Left lung (tissue), 10 donors: ENCODE data around the gene HBQ1. TPM values are rescaled to one million over a fixed set of nuclear protein-coding genes. Genes with fewer than 3 reads are reported as not detected.
"Not testable (repeated sequence)": the region's sequence is repeated elsewhere in the genome, so short reads cannot be mapped to it uniquely, and the experiment has no call there.

Experiments
- ATAC-seq: fragments of 200-7000 bp; cut with Tn5 transposase; one replicate; pipeline ENCODE4 v1.9.1; 2020; ENCODE audit warnings: moderate library complexity
- DNase-seq, 4 donors: peaks; one replicate each; pipeline ENCODE4 v3.0.0-alpha.2; 2013 to 2020
- H3K27ac ChIP-seq, 2 donors: fragments of 200-600 bp; sonication (generic) in 1 of 2; one replicate each; pipeline versions ENCODE4 v1.5.0 to v1.8.0; 2020 to 2021
- H3K27me3 ChIP-seq, 2 donors: fragments of 200-600 bp; sonication (generic) in 1 of 2; one replicate each; pipeline versions ENCODE4 v1.5.0 to v1.8.0; 2020 to 2021
- H3K36me3 ChIP-seq, 2 donors: fragments of 200-600 bp; sonication (generic) in 1 of 2; one replicate each; pipeline versions ENCODE4 v1.5.0 to v1.8.0; 2020 to 2021
- H3K4me1 ChIP-seq, 2 donors: fragments of 200-600 bp; one replicate each; pipeline ENCODE4 v1.8.0; 2021
- H3K4me3 ChIP-seq, 2 donors: fragments of 200-600 bp; sonication (generic) in 1 of 2; one replicate each; pipeline versions ENCODE4 v1.5.0 to v1.8.0; 2020 to 2021; ENCODE audit warnings: mild to moderate bottlenecking in 1 of 2
- H3K9me3 ChIP-seq, 2 donors: fragments of 200-600 bp; sonication (generic) in 1 of 2; one replicate each; pipeline versions ENCODE4 v1.5.0 to v1.8.0; 2020 to 2021
- intact Hi-C, 2 donors: fragments of 100-400 bp; cut with DNase I; formaldehyde crosslinking; loops; one replicate each; pipeline versions ENCODE4 v1.11.2 to v1.14.2; 2022
- polyA plus RNA-seq, 6 donors: library from polyadenylated mRNA; unstranded; fragments of 120-200 nt; gene quantifications; one replicate each; pipeline ENCODE4 v1.2.1, GENCODE V29; 2013; ENCODE audit not compliant: insufficient read length in 6 of 6
- total RNA-seq, 2 donors: library from RNA; stranded (reverse); fragmentation: NEBNext Ultra II Directional; extraction: Animal tissue kit (Norgen Biotek cat#: 25700); gene quantifications; one replicate each; pipeline ENCODE4 v1.2.1, GENCODE V29; 2021
- TF ChIP-seq, protein P1 (sequence below), 2 donors: fragments of 200-600 bp; sonication (generic) in 1 of 2; IDR thresholded peaks; one replicate each; pipeline versions ENCODE4 v1.5.0 to v1.8.0; 2021; ENCODE audit warnings: antibody characterized with exemption in 2 of 2
- donor health status: DM: no; HTN: yes; CAD: no.
- donor health status: DM: no; HTN: no; CAD: no.

The HBQ1 gene
- total and polyA plus RNA-seq, 8 donors: 0.42 to 1.8 (median 1.1) TPM; not detected in 2

GRCh38 chr16:170788-171187 lies 9.5 kb upstream of the HBQ1 start:
- H3K4me3 ChIP-seq: no peak overlapping the region
- peaks cover 57 to 91% of the 10 kb centered on the region in 2 donors for H3K27me3 ChIP-seq
- ATAC-seq (no peak), DNase-seq (no peak)
- intact Hi-C loops: no loop called here
- no peaks in the 10 kb centered on the region for H3K36me3 ChIP-seq
- no peak overlapping the region for H3K27ac ChIP-seq
- TF ChIP-seq, protein P1, sequence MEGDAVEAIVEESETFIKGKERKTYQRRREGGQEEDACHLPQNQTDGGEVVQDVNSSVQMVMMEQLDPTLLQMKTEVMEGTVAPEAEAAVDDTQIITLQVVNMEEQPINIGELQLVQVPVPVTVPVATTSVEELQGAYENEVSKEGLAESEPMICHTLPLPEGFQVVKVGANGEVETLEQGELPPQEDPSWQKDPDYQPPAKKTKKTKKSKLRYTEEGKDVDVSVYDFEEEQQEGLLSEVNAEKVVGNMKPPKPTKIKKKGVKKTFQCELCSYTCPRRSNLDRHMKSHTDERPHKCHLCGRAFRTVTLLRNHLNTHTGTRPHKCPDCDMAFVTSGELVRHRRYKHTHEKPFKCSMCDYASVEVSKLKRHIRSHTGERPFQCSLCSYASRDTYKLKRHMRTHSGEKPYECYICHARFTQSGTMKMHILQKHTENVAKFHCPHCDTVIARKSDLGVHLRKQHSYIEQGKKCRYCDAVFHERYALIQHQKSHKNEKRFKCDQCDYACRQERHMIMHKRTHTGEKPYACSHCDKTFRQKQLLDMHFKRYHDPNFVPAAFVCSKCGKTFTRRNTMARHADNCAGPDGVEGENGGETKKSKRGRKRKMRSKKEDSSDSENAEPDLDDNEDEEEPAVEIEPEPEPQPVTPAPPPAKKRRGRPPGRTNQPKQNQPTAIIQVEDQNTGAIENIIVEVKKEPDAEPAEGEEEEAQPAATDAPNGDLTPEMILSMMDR (IDR thresholded peaks at IDR 0.05): no peak
- H3K9me3 ChIP-seq: no peaks in the 10 kb centered on the region
- H3K4me1 ChIP-seq: peaks cover 2 to 12% of the 10 kb centered on the region in 2 donors

- H3K4me1 ChIP-seq, intact Hi-C loops, H3K27ac ChIP-seq, H3K9me3 ChIP-seq, H3K36me3 ChIP-seq, DNase-seq, H3K4me3 ChIP-seq, ATAC-seq: not testable (repeated sequence)
- peaks cover 43 to 86% of the 10 kb centered on the region in 2 donors for H3K27me3 ChIP-seq
Observed at GRCh38 chr16:172374-172941, 7.8 kb upstream of the HBQ1 start, which contains the start of gene HBA2. TSS of gene HBA2 (plus strand) at chr16:172876. CDS start at chr16:172913, 37 bp downstream.

DNA sequence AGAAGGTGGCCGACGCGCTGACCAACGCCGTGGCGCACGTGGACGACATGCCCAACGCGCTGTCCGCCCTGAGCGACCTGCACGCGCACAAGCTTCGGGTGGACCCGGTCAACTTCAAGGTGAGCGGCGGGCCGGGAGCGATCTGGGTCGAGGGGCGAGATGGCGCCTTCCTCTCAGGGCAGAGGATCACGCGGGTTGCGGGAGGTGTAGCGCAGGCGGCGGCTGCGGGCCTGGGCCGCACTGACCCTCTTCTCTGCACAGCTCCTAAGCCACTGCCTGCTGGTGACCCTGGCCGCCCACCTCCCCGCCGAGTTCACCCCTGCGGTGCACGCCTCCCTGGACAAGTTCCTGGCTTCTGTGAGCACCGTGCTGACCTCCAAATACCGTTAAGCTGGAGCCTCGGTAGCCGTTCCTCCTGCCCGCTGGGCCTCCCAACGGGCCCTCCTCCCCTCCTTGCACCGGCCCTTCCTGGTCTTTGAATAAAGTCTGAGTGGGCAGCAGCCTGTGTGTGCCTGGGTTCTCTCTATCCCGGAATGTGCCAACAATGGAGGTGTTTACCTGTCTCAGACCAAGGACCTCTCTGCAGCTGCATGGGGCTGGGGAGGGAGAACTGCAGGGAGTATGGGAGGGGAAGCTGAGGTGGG lies 6.9 kb upstream of the HBQ1 start:
- H3K36me3 ChIP-seq, ATAC-seq, H3K9me3 ChIP-seq, intact Hi-C loops, H3K4me3 ChIP-seq, H3K27ac ChIP-seq, DNase-seq, H3K4me1 ChIP-seq: not testable (repeated sequence)
- peaks cover 43 to 86% of the 10 kb centered on the region in 2 donors for H3K27me3 ChIP-seq

- H3K4me1 ChIP-seq, H3K36me3 ChIP-seq, intact Hi-C loops, DNase-seq, H3K9me3 ChIP-seq, H3K4me3 ChIP-seq, H3K27ac ChIP-seq: not testable (repeated sequence)
- H3K27me3 ChIP-seq: peaks cover 49 to 86% of the 10 kb centered on the region in 2 donors
- ATAC-seq: peak; percentile 22
Observed at GRCh38 chr16:173928-174769, 6.1 kb upstream of the HBQ1 start.

DNA sequence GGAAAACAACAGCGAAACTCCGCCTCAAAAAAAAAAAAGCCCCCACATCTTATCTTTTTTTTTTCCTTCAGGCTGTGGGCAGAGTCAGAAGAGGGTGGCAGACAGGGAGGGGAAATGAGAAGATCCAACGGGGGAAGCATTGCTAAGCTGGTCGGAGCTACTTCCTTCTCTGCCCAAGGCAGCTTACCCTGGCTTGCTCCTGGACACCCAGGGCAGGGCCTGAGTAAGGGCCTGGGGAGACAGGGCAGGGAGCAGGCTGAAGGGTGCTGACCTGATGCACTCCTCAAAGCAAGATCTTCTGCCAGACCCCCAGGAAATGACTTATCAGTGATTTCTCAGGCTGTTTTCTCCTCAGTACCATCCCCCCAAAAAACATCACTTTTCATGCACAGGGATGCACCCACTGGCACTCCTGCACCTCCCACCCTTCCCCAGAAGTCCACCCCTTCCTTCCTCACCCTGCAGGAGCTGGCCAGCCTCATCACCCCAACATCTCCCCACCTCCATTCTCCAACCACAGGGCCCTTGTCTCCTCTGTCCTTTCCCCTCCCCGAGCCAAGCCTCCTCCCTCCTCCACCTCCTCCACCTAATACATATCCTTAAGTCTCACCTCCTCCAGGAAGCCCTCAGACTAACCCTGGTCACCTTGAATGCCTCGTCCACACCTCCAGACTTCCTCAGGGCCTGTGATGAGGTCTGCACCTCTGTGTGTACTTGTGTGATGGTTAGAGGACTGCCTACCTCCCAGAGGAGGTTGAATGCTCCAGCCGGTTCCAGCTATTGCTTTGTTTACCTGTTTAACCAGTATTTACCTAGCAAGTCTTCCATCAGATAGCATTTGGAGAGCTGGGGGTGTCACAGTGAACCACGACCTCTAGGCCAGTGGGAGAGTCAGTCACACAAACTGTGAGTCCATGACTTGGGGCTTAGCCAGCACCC lies 5.0 kb upstream of the HBQ1 start:
- TF ChIP-seq, protein P1 (IDR thresholded peaks at IDR 0.05): no peak
- intact Hi-C loops: no loop called here
- H3K36me3 ChIP-seq: no peaks in the 10 kb centered on the region
- no peak for DNase-seq
- peaks cover 59 to 86% of the 10 kb centered on the region in 2 donors for H3K27me3 ChIP-seq
- peaks cover 0 to 4% of the 10 kb centered on the region in 2 donors for H3K4me1 ChIP-seq
- no peak for ATAC-seq
- H3K4me3 ChIP-seq: no peak overlapping the region
- no peaks in the 10 kb centered on the region for H3K9me3 ChIP-seq
- no peak overlapping the region for H3K27ac ChIP-seq

DNA sequence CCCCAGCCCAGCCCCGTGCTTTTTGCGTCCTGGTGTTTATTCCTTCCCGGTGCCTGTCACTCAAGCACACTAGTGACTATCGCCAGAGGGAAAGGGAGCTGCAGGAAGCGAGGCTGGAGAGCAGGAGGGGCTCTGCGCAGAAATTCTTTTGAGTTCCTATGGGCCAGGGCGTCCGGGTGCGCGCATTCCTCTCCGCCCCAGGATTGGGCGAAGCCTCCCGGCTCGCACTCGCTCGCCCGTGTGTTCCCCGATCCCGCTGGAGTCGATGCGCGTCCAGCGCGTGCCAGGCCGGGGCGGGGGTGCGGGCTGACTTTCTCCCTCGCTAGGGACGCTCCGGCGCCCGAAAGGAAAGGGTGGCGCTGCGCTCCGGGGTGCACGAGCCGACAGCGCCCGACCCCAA lies 4.3 kb upstream of the HBQ1 start:
- intact Hi-C loops, DNase-seq, H3K4me3 ChIP-seq, H3K9me3 ChIP-seq, H3K27ac ChIP-seq, H3K36me3 ChIP-seq, ATAC-seq: not testable (repeated sequence)
- peaks cover 62 to 86% of the 10 kb centered on the region in 2 donors for H3K27me3 ChIP-seq
- H3K4me1 ChIP-seq: peaks cover 7 to 11% of the 10 kb centered on the region in 2 donors

- H3K36me3 ChIP-seq, H3K9me3 ChIP-seq, H3K27ac ChIP-seq, H3K4me3 ChIP-seq, intact Hi-C loops, ATAC-seq, DNase-seq: not testable (repeated sequence)
- peaks cover 13 to 18% of the 10 kb centered on the region in 2 donors for H3K4me1 ChIP-seq
- H3K27me3 ChIP-seq: peaks cover 56 to 85% of the 10 kb centered on the region in 2 donors
Observed at GRCh38 chr16:176477-177382, 3.5 kb upstream of the HBQ1 start, which contains the start of gene HBA1. TSS of gene HBA1 (plus strand) at chr16:176680. CDS start at chr16:176717, 37 bp downstream.
